Chondrocyte (in vitro differentiated cells): Measurements from ENCODE around the gene WDR88. TPM values are rescaled to one million over a fixed set of nuclear protein-coding genes. Genes with fewer than 3 reads are reported as not detected.
A peak's percentile ranks its signal among the peaks of the same experiment; 100 is the strongest.
"Not testable (repeated sequence)": the region's sequence is repeated elsewhere in the genome, so short reads cannot be mapped to it uniquely, and the experiment has no call there.

ENCODE experiments used
- DNase-seq: peaks from one replicate; pipeline ENCODE4 v3.0.0; 2021; ENCODE audit warnings: mixed read lengths, low spot score
- H3K27ac Mint-ChIP-seq: one replicate; pipeline ENCODE4 v1.8.0; 2021; ENCODE audit warnings: mild to moderate bottlenecking, moderate library complexity, mixed read lengths; ENCODE audit not compliant: unreplicated experiment
- H3K27me3 Mint-ChIP-seq: 2 replicates; pipeline ENCODE4 v1.8.0; 2021; ENCODE audit warnings: low read depth, mixed read lengths
- H3K36me3 Mint-ChIP-seq: 2 replicates; pipeline ENCODE4 v1.8.0; 2021; ENCODE audit warnings: low read depth, mixed read lengths
- H3K4me1 Mint-ChIP-seq: 2 replicates; pipeline ENCODE4 v1.8.0; 2021; ENCODE audit warnings: low read depth, mild to moderate bottlenecking, mixed read lengths
- H3K4me3 Mint-ChIP-seq: one replicate; pipeline ENCODE4 v1.8.0; 2021; ENCODE audit warnings: mild to moderate bottlenecking, moderate library complexity, mixed read lengths; ENCODE audit not compliant: unreplicated experiment
- H3K9me3 Mint-ChIP-seq: 2 replicates; pipeline ENCODE4 v1.8.0; 2021; ENCODE audit warnings: low read depth, mixed read lengths
- total RNA-seq: library from RNA; stranded (reverse); gene quantifications from 3 replicates; pipeline ENCODE4 v1.2.1, GENCODE V29; 2021
- TF ChIP-seq, protein P1 (sequence below): fragments of 200-600 bp; sonication (generic); IDR thresholded peaks from 2 replicates; pipeline ENCODE4 v1.5.0; 2021; ENCODE audit warnings: antibody characterized with exemption, mild to moderate bottlenecking, moderate library complexity

Gene WDR88
- total RNA-seq, 1 donor from 2014 or later = not detected

DNA sequence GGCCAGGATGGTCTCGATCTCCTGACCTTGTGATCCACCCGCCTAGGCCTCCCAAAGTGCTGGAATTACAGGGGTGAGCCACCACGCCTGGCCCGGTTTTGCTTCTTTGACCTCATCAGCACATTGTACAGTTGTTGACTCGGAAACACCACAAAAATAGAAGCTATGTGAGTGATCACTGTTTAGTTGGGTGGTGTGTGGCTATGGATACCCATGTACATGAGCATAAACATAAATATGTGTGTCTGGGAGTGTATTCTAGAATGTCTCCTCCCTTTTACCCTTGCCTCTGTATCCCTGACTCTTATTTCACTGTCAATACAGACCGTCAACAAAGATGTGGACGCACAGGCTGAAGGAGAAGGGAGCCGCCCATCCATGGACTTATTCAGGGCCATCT is 14.4 kb upstream of the WDR88 start:
- no peak overlapping the region for H3K27ac Mint-ChIP-seq
- DNase-seq = no peak
- no peaks in the 10 kb centered on the region for H3K27me3 Mint-ChIP-seq
- TF ChIP-seq, protein P1, sequence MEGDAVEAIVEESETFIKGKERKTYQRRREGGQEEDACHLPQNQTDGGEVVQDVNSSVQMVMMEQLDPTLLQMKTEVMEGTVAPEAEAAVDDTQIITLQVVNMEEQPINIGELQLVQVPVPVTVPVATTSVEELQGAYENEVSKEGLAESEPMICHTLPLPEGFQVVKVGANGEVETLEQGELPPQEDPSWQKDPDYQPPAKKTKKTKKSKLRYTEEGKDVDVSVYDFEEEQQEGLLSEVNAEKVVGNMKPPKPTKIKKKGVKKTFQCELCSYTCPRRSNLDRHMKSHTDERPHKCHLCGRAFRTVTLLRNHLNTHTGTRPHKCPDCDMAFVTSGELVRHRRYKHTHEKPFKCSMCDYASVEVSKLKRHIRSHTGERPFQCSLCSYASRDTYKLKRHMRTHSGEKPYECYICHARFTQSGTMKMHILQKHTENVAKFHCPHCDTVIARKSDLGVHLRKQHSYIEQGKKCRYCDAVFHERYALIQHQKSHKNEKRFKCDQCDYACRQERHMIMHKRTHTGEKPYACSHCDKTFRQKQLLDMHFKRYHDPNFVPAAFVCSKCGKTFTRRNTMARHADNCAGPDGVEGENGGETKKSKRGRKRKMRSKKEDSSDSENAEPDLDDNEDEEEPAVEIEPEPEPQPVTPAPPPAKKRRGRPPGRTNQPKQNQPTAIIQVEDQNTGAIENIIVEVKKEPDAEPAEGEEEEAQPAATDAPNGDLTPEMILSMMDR = no peak
- H3K9me3 Mint-ChIP-seq = no peaks in the 10 kb centered on the region
- H3K4me1 Mint-ChIP-seq = no peaks in the 10 kb centered on the region
- no peak overlapping the region for H3K4me3 Mint-ChIP-seq
- peaks cover 20% of the 10 kb centered on the region for H3K36me3 Mint-ChIP-seq

DNA sequence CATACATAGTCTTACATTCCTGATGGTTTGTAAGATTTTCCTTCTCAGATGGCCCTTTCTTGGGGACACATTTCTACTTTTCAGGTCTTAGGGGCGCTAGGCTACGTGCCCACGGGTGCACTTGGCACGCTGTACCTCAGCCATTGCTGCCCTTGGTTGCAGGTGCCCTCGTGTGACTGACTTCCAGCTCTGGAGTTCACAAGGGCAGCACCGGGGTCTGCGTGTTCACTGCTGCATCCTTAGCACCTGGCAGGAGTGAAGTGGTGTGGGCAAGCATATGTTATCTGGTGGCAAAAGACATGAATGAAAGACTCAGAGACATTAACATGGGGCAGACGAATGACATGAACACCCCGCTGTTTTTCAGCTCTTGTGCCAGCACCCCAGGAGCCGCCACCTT is 13.3 kb upstream of the WDR88 start:
- H3K9me3 Mint-ChIP-seq = no peaks in the 10 kb centered on the region
- no peak for DNase-seq
- H3K36me3 Mint-ChIP-seq = peaks cover 18% of the 10 kb centered on the region
- H3K4me1 Mint-ChIP-seq = no peaks in the 10 kb centered on the region
- H3K4me3 Mint-ChIP-seq = no peak overlapping the region
- TF ChIP-seq, protein P1 = no peak
- no peak overlapping the region for H3K27ac Mint-ChIP-seq
- no peaks in the 10 kb centered on the region for H3K27me3 Mint-ChIP-seq

DNA sequence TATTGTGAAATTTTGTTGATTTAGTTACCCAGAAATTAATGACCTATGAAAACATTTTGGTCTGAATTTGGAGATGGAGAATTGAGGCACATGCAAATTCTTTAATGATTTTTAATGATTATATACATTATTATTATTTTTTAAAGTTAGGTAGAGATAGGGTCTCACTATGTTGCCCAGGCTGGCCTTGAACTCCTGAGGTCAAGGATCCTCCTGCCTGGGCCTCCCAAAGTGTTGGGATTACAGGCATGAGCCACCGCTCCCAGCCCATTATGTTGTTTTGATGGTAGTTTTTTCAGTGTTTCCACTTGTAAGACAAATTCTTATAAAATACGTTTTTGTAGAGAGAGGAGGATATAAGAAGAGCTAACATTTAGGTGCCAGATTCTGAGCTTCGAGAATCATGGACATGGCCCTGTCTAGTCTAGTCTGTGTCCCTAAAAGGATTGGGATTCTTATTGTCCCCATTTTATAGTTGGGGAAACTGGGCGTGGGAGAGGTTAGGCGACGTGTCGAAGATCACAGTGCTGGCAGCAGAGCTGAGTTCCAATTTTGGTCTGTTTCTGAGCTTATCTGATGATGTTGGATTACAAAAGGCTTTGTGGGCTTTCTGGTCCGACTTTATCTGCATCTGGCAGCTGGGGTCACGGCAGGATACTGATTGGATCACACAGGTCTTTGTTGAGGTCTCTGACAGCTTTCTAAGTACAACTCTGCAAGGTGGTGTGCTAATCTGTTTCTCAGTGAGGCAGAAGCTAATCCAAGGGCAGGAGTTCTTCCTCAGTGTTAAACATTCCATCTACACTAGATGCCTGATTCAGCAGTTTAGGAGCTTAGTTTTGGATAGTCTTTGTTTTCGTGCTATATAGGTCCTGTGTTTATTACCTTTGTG is 7.5 kb upstream of the WDR88 start:
- DNase-seq = no peak

DNA sequence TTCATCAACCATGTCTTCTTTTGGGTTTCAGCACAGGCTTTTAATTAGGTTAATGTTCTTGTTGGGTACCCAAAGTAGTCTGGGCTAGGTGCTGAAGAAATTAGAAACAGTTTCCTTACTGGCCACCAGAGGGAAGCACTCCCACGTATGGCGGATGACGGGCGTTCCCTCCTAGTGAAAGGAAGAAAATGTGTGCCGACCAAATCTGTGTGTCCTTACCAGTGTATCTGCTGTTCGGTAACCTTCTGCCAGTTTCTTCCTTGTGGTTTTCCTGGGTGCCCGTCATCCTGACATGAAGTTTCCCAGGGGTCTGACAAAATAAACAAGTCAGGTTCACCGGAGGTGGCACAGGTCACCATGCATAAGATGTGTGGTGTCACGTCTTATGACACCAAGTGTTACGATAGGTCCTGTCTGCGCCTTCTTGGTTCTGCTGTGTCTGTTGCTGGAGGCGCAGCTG is 6.0 kb upstream of the WDR88 start:
- no peaks in the 10 kb centered on the region for H3K4me1 Mint-ChIP-seq
- no peaks in the 10 kb centered on the region for H3K27me3 Mint-ChIP-seq
- no peaks in the 10 kb centered on the region for H3K9me3 Mint-ChIP-seq
- peaks cover 16% of the 10 kb centered on the region for H3K36me3 Mint-ChIP-seq
- no peak overlapping the region for H3K27ac Mint-ChIP-seq
- no peak for DNase-seq
- TF ChIP-seq, protein P1 = peak; percentile 91
- no peak overlapping the region for H3K4me3 Mint-ChIP-seq

More for the DNA sequence above, 7.5 kb upstream of the WDR88 start:
- peaks cover 10% of the 10 kb centered on the region for H3K36me3 Mint-ChIP-seq
- H3K9me3 Mint-ChIP-seq = no peaks in the 10 kb centered on the region
- TF ChIP-seq, protein P1 = no peak
- no peaks in the 10 kb centered on the region for H3K27me3 Mint-ChIP-seq
- H3K4me3 Mint-ChIP-seq = no peak overlapping the region
- H3K4me1 Mint-ChIP-seq = no peaks in the 10 kb centered on the region
- no peak overlapping the region for H3K27ac Mint-ChIP-seq

DNA sequence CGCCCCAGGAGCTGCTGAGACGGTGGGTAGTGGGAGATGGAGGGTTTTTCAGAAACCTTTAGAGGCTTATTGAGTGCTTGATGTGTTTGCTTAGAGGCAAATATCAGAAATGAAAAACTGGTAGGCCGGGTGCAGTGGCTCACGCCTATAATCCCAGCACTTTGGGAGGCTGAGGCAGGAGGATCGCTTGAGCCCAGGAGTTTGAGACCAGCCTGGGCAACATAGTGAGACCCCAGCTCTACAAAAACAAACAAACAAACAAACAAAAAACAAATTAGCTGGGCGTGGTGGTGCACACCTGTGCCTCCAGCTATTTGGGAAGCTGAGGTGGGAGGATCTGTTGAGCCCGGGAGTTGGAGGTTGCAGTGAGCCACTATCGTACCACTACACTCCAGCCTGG is 5.2 kb upstream of the WDR88 start:
- H3K27me3 Mint-ChIP-seq, H3K4me3 Mint-ChIP-seq, H3K4me1 Mint-ChIP-seq, H3K27ac Mint-ChIP-seq, DNase-seq, H3K9me3 Mint-ChIP-seq: not testable (repeated sequence)
- H3K36me3 Mint-ChIP-seq = peaks cover 18% of the 10 kb centered on the region
